ENCODE measurements around the gene PIWIL4.

DNA sequence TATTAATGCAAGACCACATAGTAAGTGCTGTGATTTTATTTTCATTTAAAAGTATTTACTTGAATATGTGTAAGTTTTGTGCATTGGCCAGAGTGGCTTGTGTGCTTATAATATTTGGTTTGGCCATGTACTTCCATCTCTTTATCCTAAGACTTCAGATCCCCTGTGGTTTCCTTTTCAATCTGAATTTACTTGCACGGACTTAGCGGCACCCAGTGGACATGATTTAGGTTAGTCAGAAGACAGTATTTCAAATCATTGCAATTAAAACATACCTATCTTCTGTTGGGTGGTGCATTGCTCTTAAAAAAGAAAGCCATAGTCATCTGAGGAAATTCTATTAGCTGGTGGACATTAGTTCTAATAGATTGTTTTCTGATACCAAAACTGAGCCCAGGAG is 30.7 kb downstream of the PIWIL4 start:
- TF ChIP-seq POLR2A (IDR thresholded peaks at IDR 0.05) = no peak
- TF ChIP-seq, protein P1, sequence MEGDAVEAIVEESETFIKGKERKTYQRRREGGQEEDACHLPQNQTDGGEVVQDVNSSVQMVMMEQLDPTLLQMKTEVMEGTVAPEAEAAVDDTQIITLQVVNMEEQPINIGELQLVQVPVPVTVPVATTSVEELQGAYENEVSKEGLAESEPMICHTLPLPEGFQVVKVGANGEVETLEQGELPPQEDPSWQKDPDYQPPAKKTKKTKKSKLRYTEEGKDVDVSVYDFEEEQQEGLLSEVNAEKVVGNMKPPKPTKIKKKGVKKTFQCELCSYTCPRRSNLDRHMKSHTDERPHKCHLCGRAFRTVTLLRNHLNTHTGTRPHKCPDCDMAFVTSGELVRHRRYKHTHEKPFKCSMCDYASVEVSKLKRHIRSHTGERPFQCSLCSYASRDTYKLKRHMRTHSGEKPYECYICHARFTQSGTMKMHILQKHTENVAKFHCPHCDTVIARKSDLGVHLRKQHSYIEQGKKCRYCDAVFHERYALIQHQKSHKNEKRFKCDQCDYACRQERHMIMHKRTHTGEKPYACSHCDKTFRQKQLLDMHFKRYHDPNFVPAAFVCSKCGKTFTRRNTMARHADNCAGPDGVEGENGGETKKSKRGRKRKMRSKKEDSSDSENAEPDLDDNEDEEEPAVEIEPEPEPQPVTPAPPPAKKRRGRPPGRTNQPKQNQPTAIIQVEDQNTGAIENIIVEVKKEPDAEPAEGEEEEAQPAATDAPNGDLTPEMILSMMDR (IDR thresholded peaks at IDR 0.05) = peak in 3 of 12 donors; percentile 9 to 19 (median 13)
